Smooth muscle cell (in vitro differentiated cells): ENCODE data around the gene KDM5C. TPM values are rescaled to one million over a fixed set of nuclear protein-coding genes. Genes with fewer than 3 reads are reported as not detected.

ENCODE experiments used
- DNase-seq: peaks from one replicate; lab custom pipeline; 2025; ENCODE audit not compliant: unreplicated experiment; lab: John Stamatoyannopoulos, UW
- H2AFZ ChIP-seq: fragments of 200-600 bp; sonication (generic); 2 replicates; pipeline ENCODE4 v1.6.0; 2016; ENCODE audit warnings: antibody characterized with exemption, low read depth, mild to moderate bottlenecking
- H3F3A ChIP-seq: fragments of 200-600 bp; sonication (generic); 2 replicates; pipeline ENCODE4 v1.6.0; 2017; ENCODE audit warnings: antibody characterized with exemption, low read depth
- H3K27ac ChIP-seq: fragments of 200-600 bp; sonication (generic); 2 replicates; pipeline ENCODE4 v1.5.1; 2016; ENCODE audit warnings: low read depth, mild to moderate bottlenecking
- H3K27me3 ChIP-seq: fragments of 200-600 bp; sonication (generic); 2 replicates; pipeline ENCODE4 v1.6.1; 2016; ENCODE audit warnings: low read depth, mild to moderate bottlenecking
- H3K36me3 ChIP-seq: fragments of 200-600 bp; sonication (generic); 2 replicates; pipeline ENCODE4 v1.5.1; 2016; ENCODE audit warnings: low read depth
- H3K4me1 ChIP-seq: fragments of 200-600 bp; sonication (generic); 2 replicates; pipeline ENCODE4 v1.5.1; 2016; ENCODE audit warnings: low read depth
- H3K4me2 ChIP-seq: fragments of 200-600 bp; sonication (generic); 2 replicates; pipeline ENCODE4 v1.6.0; 2016; ENCODE audit warnings: mild to moderate bottlenecking
- H3K4me3 ChIP-seq: fragments of 200-600 bp; sonication (generic); 2 replicates; pipeline ENCODE4 v1.5.1; 2016; ENCODE audit warnings: mild to moderate bottlenecking
- H3K79me2 ChIP-seq: fragments of 200-600 bp; sonication (generic); 2 replicates; pipeline ENCODE4 v1.6.0; 2016; ENCODE audit warnings: low read depth, mild to moderate bottlenecking
- H3K9ac ChIP-seq: fragments of 200-600 bp; sonication (generic); 2 replicates; pipeline ENCODE4 v1.6.0; 2016; ENCODE audit warnings: low read depth
- H3K9me3 ChIP-seq: fragments of 200-600 bp; sonication (generic); replicated peaks from 2 replicates; pipeline ENCODE4 v1.5.1; 2016; ENCODE audit warnings: low read depth
- H4K20me1 ChIP-seq: fragments of 200-600 bp; sonication (generic); 2 replicates; pipeline ENCODE4 v1.6.0; 2016; ENCODE audit warnings: low read depth
- CTCF ChIP-seq: fragments of 200-600 bp; sonication (generic); IDR thresholded peaks from 2 replicates; pipeline ENCODE4 v1.5.1; 2017; ENCODE audit warnings: borderline replicate concordance, mild to moderate bottlenecking, antibody characterized with exemption; ENCODE audit not compliant: insufficient read depth, poor library complexity, severe bottlenecking
- WGBS: methylation state at CpG from one replicate; pipeline ENCODE4 v1.1.7; 2016; ENCODE audit warnings: low lambda C conversion rate; 5-methylcytosine and 5-hydroxymethylcytosine counted together
- polyA plus RNA-seq: library from polyadenylated mRNA; unstranded; fragments of >200 nt; fragmentation: Nextera tagmentation; extraction: Ambion mirVana; gene quantifications from 2 replicates; pipeline ENCODE4 v1.2.1, GENCODE V29; 2016
- total RNA-seq: library from RNA; depleted of rRNA; stranded (reverse); fragments of >200 nt; gene quantifications from 2 replicates; pipeline ENCODE4 v1.2.3, GENCODE V29; 2014

Gene KDM5C
- total and polyA plus RNA-seq, 2 experiments from 2014 or later: 80.2 to 191 TPM

GRCh38 chrX:53256446-53257041 lies 31.5 kb upstream of the KDM5C start:
- H3K4me2 ChIP-seq: no peak overlapping the region
- H3K27ac ChIP-seq: no peak overlapping the region
- no peaks in the 10 kb centered on the region for H3K9me3 ChIP-seq
- H3K27me3 ChIP-seq: no peaks in the 10 kb centered on the region
- no peak overlapping the region for H2AFZ ChIP-seq
- H4K20me1 ChIP-seq: no peaks in the 10 kb centered on the region
- no peak for TF ChIP-seq CTCF
- no peak for DNase-seq
- no peaks in the 10 kb centered on the region for H3K36me3 ChIP-seq
- no peaks in the 10 kb centered on the region for H3K4me1 ChIP-seq
- H3K79me2 ChIP-seq: no peaks in the 10 kb centered on the region
- WGBS: 83% methylated on average over 14 of the region's 17 CpGs
- no peaks in the 10 kb centered on the region for H3F3A ChIP-seq
- H3K4me3 ChIP-seq: no peak overlapping the region
- H3K9ac ChIP-seq: no peak overlapping the region

- Histone ChIP-seq H3K9ac (no peak overlapping the region), H3K4me2 (no peak overlapping the region), H3F3A (no peaks in the 10 kb centered on the region), H2AFZ (no peak overlapping the region), H3K9me3 (no peaks in the 10 kb centered on the region), H4K20me1 (no peaks in the 10 kb centered on the region), H3K36me3 (no peaks in the 10 kb centered on the region), H3K4me1 (no peaks in the 10 kb centered on the region), H3K27ac (no peak overlapping the region), H3K27me3 (no peaks in the 10 kb centered on the region), H3K79me2 (no peaks in the 10 kb centered on the region), H3K4me3 (no peak overlapping the region)
- WGBS: 83% methylated on average over 9 of the region's 9 CpGs
- TF ChIP-seq CTCF: no peak
- DNase-seq: no peak
Observed at GRCh38 chrX:53255738-53256191, 30.8 kb upstream of the KDM5C start.

DNA sequence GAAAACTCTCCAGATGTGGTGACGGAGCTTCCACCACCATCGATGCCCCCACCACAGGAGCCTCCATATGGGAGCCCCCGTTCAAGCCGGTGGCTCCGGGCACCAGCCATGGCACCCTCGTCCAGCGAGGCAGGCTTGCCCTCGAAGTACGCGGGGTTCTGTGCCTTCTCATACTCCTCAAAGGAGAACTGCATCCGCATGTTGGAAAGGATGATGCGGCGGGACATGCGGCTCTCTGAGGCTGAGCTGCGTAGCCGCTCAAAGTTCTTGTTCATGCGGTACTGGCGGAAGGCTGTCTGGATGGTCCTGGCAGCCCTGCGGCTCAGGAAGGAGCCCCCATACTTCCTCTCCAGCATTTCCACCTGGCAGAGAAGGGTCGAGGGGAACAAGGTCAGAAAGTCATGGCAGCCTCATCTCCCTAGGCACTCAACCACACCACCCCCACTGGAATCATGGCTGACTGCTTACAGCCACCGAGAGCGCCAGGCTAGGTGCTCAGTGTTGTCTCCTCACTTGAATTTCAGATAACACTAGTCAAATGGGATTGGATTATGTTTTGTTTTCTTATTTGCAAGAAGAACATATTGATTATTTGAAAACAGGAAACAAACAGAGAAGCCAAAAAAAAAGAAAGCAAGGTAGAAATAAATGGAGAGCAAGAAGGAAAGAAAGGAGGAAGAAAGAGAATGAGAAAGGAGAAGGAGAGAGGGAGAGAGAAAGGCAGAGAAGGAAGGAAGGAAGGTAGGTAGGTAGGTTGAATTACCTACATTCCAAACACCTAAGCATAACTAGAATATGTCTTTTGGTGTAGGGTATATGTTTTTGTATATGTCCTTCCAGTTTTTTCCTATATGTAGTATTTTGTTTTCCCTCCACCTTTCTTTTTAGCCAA lies 29.8 kb upstream of the KDM5C start:
- no peak for DNase-seq
- no peak overlapping the region for H3K4me2 ChIP-seq
- H3K27ac ChIP-seq: no peak overlapping the region
- no peaks in the 10 kb centered on the region for H3F3A ChIP-seq
- 88% methylated on average over 22 of the region's 22 CpGs for WGBS
- no peak overlapping the region for H3K9ac ChIP-seq
- H3K79me2 ChIP-seq: no peaks in the 10 kb centered on the region
- no peak overlapping the region for H3K4me3 ChIP-seq
- H2AFZ ChIP-seq: no peak overlapping the region
- no peaks in the 10 kb centered on the region for H3K27me3 ChIP-seq
- H3K36me3 ChIP-seq: no peaks in the 10 kb centered on the region
- no peaks in the 10 kb centered on the region for H4K20me1 ChIP-seq
- H3K4me1 ChIP-seq: no peaks in the 10 kb centered on the region
- no peaks in the 10 kb centered on the region for H3K9me3 ChIP-seq
- no peak for TF ChIP-seq CTCF
